HG02642 (cell line): ENCODE data around the gene TNFAIP8L2.

Source experiments
- ATAC-seq: cut with Tn5 transposase; IDR thresholded peaks from one replicate; pipeline ENCODE4 v1.9.1; 2021; ENCODE audit warnings: mild to moderate bottlenecking; ENCODE audit not compliant: unreplicated experiment, poor library complexity

Gene TNFAIP8L2

GRCh38 chr1:151156515-151156819 lies at the start of gene TNFAIP8L2:
Gene TNFAIP8L2, plus strand, starts transcription at chr1:151156649. Its CDS starts 2,049 bp downstream, at chr1:151158698.
- ATAC-seq = peak; percentile 69

DNA sequence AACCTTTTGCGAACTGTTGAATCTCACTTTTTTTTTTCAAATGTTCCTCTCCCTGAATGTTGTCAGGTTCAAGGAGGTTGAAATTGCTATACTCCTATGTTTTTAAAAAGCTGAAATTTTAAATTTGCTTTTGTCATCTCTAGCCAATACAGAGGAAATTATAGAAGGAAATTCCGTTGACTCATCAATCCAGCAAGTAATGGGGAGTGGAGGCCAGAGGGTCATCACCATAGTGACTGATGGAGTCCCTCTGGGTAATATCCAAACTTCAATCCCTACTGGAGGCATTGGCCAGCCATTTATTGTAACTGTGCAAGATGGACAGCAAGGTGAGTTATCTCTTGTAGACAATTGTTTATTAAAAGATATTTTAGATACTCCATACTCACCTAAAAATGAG lies 49.6 kb upstream of the TNFAIP8L2 start:
- no peak for ATAC-seq

GRCh38 chr1:151108331-151108730 lies 48.1 kb upstream of the TNFAIP8L2 start:
- ATAC-seq = no peak

GRCh38 chr1:151113877-151114276 lies 42.6 kb upstream of the TNFAIP8L2 start:
- no peak for ATAC-seq

DNA sequence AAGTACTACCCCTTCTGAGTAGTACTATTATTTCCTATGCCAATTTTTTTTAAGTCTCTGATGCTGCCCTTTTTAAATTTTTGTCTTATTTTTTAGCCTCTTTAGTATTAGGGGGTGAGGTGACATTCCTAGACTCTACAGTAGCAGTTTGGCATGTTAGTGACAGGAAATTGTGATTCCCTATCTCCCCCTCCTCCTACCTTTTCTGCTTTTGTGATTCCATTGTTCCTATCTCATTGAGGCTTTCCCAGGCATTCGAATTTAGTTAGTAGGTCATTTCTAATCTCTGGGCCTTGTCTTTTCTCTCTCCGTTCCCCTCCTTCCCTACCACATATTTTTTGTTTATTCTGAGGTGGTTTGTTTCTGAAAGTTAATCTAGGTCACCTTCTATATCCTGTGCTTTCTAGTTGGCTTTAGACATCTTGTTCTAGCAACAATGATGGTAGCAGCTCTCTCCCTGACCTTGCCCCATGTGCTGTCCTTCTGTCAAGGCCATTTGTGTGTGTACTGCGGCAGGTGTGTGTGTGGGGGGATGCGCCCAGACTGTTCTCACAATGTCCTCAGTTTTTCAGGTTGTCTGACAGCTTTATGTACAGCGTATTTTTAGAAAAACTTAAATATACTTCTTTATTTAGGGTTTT lies 31.6 kb upstream of the TNFAIP8L2 start:
- ATAC-seq = no peak

DNA sequence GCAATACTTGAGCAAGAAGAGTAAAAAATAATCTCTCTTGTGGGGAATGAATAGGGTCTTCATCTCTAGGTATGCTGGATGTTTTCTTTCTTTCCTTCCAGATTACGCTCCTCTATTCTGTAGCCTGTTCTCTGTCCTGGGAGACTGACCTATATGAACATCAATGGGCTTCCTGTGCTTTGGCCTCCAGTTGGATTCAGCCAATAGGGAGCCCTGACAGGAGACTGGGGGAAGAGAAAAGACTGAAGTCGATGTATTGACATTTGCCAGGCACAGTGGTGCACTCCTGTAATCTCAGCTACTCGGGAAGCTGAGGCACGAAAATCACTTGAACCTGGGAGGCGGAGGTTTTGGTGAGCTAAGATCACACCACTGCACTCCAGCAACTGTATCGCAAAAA lies 27.6 kb upstream of the TNFAIP8L2 start:
- ATAC-seq = no peak

GRCh38 chr1:151130987-151131586 lies 25.4 kb upstream of the TNFAIP8L2 start:
- ATAC-seq = peak; percentile 85

GRCh38 chr1:151131701-151132334 lies 24.6 kb upstream of the TNFAIP8L2 start:
- ATAC-seq = no peak

GRCh38 chr1:151132335-151133017 lies 24.0 kb upstream of the TNFAIP8L2 start:
- ATAC-seq = no peak

GRCh38 chr1:151133018-151133806 lies 23.2 kb upstream of the TNFAIP8L2 start:
- ATAC-seq = no peak

GRCh38 chr1:151134396-151134795 lies 22.1 kb upstream of the TNFAIP8L2 start:
- ATAC-seq = no peak

- no peak for ATAC-seq
Measured at GRCh38 chr1:151134991-151135390, 21.5 kb upstream of the TNFAIP8L2 start.

DNA sequence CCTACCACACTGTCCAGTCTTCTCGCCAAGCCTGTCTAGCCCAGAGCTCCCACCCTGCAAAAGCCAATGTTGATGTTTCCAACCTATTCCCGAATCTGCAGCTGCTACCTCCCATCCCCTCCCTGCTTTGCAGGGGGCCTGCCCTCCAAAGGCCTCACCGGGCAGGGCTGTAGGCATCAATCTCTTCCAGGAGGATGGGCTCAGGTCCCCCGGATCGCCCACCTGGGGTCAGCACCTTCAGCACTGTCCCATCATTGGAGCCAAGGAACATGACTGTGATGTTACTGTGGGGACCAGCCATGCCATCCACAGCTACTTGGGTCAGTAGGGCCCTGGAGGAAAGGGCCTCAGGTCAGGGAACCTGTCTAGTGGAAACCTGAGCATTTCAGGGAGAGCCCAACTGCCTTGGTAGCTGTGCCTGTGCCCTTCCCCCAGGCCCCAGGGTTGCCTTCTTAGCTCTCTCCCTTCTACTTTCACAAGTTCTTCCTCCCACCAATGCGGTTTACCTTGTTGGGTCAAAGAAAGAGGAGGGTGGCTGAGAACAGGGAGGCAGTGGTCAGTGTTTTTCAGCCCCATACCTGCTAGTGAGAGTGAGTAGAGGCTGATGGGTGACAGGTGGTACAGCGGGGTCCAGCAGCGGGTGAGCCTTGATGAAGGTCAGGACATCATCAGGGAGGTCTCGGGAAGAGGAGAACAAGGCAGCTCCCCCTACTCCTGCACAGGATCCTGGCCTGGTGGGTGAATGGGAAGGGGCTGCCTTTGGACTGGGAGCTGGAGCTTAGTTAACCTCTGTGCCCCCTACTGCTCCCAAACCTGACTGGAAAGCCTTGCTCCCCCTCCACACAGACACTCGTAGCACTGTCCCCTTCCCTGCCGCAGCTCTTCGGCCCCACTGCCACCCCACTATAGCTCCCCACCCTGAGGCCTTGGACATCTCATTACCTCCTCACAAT lies 20.7 kb upstream of the TNFAIP8L2 start:
- ATAC-seq = no peak

DNA sequence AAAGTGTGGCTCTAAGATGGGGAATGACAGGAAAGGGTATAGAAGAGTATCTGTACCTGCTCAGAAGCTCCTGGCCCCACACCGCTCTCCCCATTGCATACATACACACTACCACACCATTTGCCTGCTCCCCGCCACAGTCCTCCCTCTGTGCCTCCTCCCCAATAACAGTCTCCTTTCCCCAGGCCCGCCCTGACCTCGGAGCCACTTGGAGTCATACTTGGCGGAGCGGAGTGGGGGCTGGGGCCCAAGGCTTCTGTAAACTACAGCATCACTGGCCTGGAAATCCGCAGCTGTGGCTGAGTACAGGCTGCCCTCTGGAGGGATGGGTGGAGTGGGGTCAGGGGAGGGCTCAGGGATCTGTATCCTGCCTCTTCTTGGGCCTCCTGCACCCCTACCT lies 18.7 kb upstream of the TNFAIP8L2 start:
- no peak for ATAC-seq

DNA sequence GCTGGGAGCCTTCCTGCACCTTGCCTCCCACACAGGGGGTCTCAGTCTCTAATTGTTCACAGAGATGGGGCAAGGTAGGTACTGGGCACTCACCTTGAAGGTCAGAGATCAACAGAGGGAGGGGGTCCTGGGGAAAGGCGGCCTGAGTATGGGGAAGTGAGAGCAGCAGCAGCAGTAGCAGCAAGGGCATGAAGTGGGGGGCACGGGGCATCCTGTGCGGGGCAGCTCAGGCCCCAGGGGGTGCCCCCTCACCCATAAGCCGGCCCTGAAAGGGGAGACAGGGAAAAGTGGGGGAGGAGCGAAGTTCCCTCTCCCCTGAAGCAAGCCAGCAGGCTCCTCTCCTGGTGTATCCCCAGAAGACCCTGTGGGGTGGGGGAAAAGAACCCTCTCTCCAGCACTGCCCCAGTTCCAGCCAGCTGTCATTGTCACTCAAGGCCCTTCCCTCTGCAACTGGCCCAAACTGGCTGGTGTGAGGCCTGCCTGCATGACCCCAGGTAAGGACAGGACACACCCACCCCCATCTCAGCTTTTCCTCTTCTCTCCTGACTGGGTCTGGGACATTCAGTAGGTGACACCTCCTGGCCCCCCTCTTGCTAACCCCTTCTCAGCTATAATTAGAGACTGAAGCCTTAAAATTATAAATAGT lies 13.9 kb upstream of the TNFAIP8L2 start:
- no peak for ATAC-seq

- ATAC-seq = no peak
Measured at GRCh38 chr1:151143057-151143435, 13.4 kb upstream of the TNFAIP8L2 start.

DNA sequence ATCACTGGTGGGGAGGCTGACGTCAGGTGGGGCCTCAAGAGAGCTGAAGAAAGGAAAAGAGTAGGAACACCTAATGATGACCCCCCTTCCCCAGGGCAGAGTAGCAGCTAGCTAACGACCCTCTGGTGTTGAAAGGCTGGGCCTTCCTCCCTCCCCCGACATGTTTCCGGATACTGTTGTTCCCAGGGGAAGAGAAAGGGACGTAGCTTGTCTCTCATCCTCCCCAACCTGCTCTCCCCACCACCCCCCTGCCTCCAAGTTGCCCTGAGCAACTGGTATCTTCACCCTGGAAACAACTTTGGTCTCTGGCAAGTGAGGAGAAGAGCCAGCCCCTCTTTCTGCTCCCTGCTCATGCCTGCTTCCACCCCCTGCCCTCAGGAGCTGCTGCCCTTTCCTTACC lies 12.5 kb upstream of the TNFAIP8L2 start:
- no peak for ATAC-seq

GRCh38 chr1:151144474-151145303 lies 11.8 kb upstream of the TNFAIP8L2 start:
- ATAC-seq = no peak
